PC-3 (cell line): ENCODE data around the gene ARHGAP26. TPM values are rescaled to one million over a fixed set of nuclear protein-coding genes. Genes with fewer than 3 reads are reported as not detected.

Experiments used
- ATAC-seq: fragments of 200-7000 bp; cut with Tn5 transposase; 2 replicates; pipeline ENCODE4 v1.9.1; 2020; ENCODE audit warnings: mild to moderate bottlenecking, moderate library complexity
- BruUV-seq: library from RNA; stranded (reverse); fragments of 400-500 nt; replicated peaks from 2 replicates; lab custom pipeline; 2021; lab: Mats Ljungman, UMichigan
- CTCF ChIA-PET: fragments of 300-600 bp; sonication (Branson Sonifier 250); formaldehyde crosslinking; loops from one replicate; lab custom pipeline; 2022; ENCODE audit warnings: antibody characterized with exemption; lab: Charles Lee
- POLR2A ChIA-PET: fragments of 300-600 bp; sonication (Branson Sonifier 250); formaldehyde crosslinking; loops from one replicate; lab custom pipeline; 2022; ENCODE audit warnings: antibody characterized with exemption; ENCODE audit not compliant: unreplicated experiment; lab: Charles Lee
- DNase-seq: peaks from one replicate; pipeline ENCODE4 v3.0.0-alpha.2; 2015
- H2AFZ ChIP-seq: fragments of 300-600 bp; sonication (generic); 2 replicates; pipeline ENCODE4 v1.6.0; 2016; ENCODE audit warnings: antibody characterized with exemption, low read length
- H3F3A ChIP-seq: fragments of 300-600 bp; sonication (generic); one replicate; pipeline ENCODE4 v1.6.0; 2017; ENCODE audit warnings: antibody characterized with exemption, low read length, control low read depth, mild to moderate bottlenecking; ENCODE audit not compliant: unreplicated experiment
- H3K27ac ChIP-seq: fragments of 300-600 bp; sonication (generic); 2 replicates; pipeline ENCODE4 v1.5.1; 2016; ENCODE audit warnings: mild to moderate bottlenecking, low read length
- H3K27me3 ChIP-seq: fragments of 300-600 bp; sonication (generic); 2 replicates; pipeline ENCODE4 v1.6.1; 2016; ENCODE audit warnings: low read length, mixed read lengths
- H3K36me3 ChIP-seq: fragments of 300-600 bp; sonication (generic); 2 replicates; pipeline ENCODE4 v1.6.1; 2016; ENCODE audit warnings: low read depth, mixed run types, low read length, mixed read lengths
- H3K4me1 ChIP-seq: fragments of 300-600 bp; sonication (generic); 2 replicates; pipeline ENCODE4 v1.5.1; 2016; ENCODE audit warnings: low read length; ENCODE audit not compliant: insufficient read depth
- H3K4me2 ChIP-seq: fragments of 300-600 bp; sonication (generic); 2 replicates; pipeline ENCODE4 v1.6.0; 2016; ENCODE audit warnings: low read length
- H3K4me3 ChIP-seq: fragments of 300-600 bp; sonication (generic); 2 replicates; pipeline ENCODE4 v1.5.1; 2016; ENCODE audit warnings: mild to moderate bottlenecking, low read length, mixed read lengths
- H3K79me2 ChIP-seq: fragments of 300-600 bp; sonication (generic); 2 replicates; pipeline ENCODE4 v1.6.1; 2017; ENCODE audit warnings: low read length, mixed read lengths
- H3K9ac ChIP-seq: fragments of 300-600 bp; sonication (generic); 2 replicates; pipeline ENCODE4 v1.6.0; 2016; ENCODE audit warnings: mild to moderate bottlenecking, low read length
- H3K9me2 ChIP-seq: fragments of 300-600 bp; sonication (generic); replicated peaks from 2 replicates; pipeline ENCODE4 v1.6.1; 2016; ENCODE audit warnings: mixed run types, low read length, mixed read lengths
- H3K9me3 ChIP-seq: fragments of 300-600 bp; sonication (generic); 2 replicates; pipeline ENCODE4 v1.6.1; 2016; ENCODE audit warnings: low read length, mixed read lengths
- H4K20me1 ChIP-seq: fragments of 300-600 bp; sonication (generic); 2 replicates; pipeline ENCODE4 v1.6.1; 2016; ENCODE audit warnings: low read length, mixed read lengths
- CTCF ChIP-seq: fragments of 300-600 bp; sonication (generic); conservative IDR thresholded peaks from 2 replicates; pipeline ENCODE4 v1.5.1; 2017; ENCODE audit warnings: antibody characterized with exemption, low read depth, mild to moderate bottlenecking, low read length
- EZH2 ChIP-seq: fragments of 300-600 bp; sonication (generic); IDR thresholded peaks from one replicate; pipeline ENCODE4 v1.6.1; 2017; ENCODE audit warnings: antibody characterized with exemption, mild to moderate bottlenecking, low read length; ENCODE audit not compliant: unreplicated experiment
- EZH2phosphoT487 ChIP-seq: fragments of 300-600 bp; sonication (generic); IDR thresholded peaks from 2 replicates; pipeline ENCODE4 v1.6.1; 2018; ENCODE audit warnings: mild to moderate bottlenecking, antibody characterized with exemption, low read length, borderline replicate concordance
- intact Hi-C: fragments of 100-400 bp; cut with micrococcal nuclease; formaldehyde crosslinking; loops from 2 replicates; pipeline ENCODE4 v1.9.0; 2023
- total RNA-seq: library from RNA; depleted of rRNA; stranded (reverse); fragments of >200 nt; gene quantifications from 2 replicates; pipeline ENCODE4 v1.2.3, GENCODE V29; 2014

The ARHGAP26 gene
- total RNA-seq, 1 experiment from 2014 or later, result 11.7 TPM

- no peak for DNase-seq
- POLR2A ChIA-PET, result no interaction called here
- H3K9me2 ChIP-seq, result no peaks in the 10 kb centered on the region
- H3K27ac ChIP-seq, result no peak overlapping the region
- no peak overlapping the region for H2AFZ ChIP-seq
- no peak for ATAC-seq
- TF ChIP-seq EZH2phosphoT487 (no peak), EZH2 (no peak), CTCF (no peak)
- CTCF ChIA-PET, result no interaction called here
- no peaks in the 10 kb centered on the region for H3F3A ChIP-seq
- no peaks in the 10 kb centered on the region for H3K4me1 ChIP-seq
- no peaks in the 10 kb centered on the region for H3K36me3 ChIP-seq
- no peaks in the 10 kb centered on the region for H3K27me3 ChIP-seq
- H3K9ac ChIP-seq, result no peak overlapping the region
- no TSS peak for BruUV-seq
- H3K9me3 ChIP-seq, result no peaks in the 10 kb centered on the region
- intact Hi-C loops, result no loop called here
- H3K79me2 ChIP-seq, result no peaks in the 10 kb centered on the region
- no peaks in the 10 kb centered on the region for H4K20me1 ChIP-seq
- no peak overlapping the region for H3K4me3 ChIP-seq
- H3K4me2 ChIP-seq, result no peak overlapping the region
These were observed 452.4 kb downstream of the ARHGAP26 start for GRCh38 chr5:143222287-143223231.

GRCh38 chr5:143224672-143225071 is 454.5 kb downstream of the ARHGAP26 start:
- H3K9ac ChIP-seq, result no peak overlapping the region
- no TSS peak for BruUV-seq
- no peaks in the 10 kb centered on the region for H3F3A ChIP-seq
- TF ChIP-seq CTCF, result no peak
- no peak for TF ChIP-seq EZH2
- no peak for TF ChIP-seq EZH2phosphoT487
- no peak overlapping the region for H3K4me2 ChIP-seq
- intact Hi-C loops, result no loop called here
- no peak overlapping the region for H3K27ac ChIP-seq
- CTCF ChIA-PET, result no interaction called here
- H4K20me1 ChIP-seq, result no peaks in the 10 kb centered on the region
- H3K36me3 ChIP-seq, result no peaks in the 10 kb centered on the region
- no peaks in the 10 kb centered on the region for H3K4me1 ChIP-seq
- no peaks in the 10 kb centered on the region for H3K79me2 ChIP-seq
- no peaks in the 10 kb centered on the region for H3K9me2 ChIP-seq
- no peak overlapping the region for H3K4me3 ChIP-seq
- POLR2A ChIA-PET, result no interaction called here
- DNase-seq (no peak), ATAC-seq (no peak)
- H2AFZ ChIP-seq, result no peak overlapping the region
- H3K9me3 ChIP-seq, result no peaks in the 10 kb centered on the region
- H3K27me3 ChIP-seq, result no peaks in the 10 kb centered on the region

GRCh38 chr5:143225511-143225910 is 455.3 kb downstream of the ARHGAP26 start:
- no peak for ATAC-seq
- H3K4me1 ChIP-seq, result no peaks in the 10 kb centered on the region
- POLR2A ChIA-PET, result no interaction called here
- H3K9ac ChIP-seq, result no peak overlapping the region
- no peaks in the 10 kb centered on the region for H3K9me2 ChIP-seq
- no peaks in the 10 kb centered on the region for H3K79me2 ChIP-seq
- CTCF ChIA-PET, result no interaction called here
- no peaks in the 10 kb centered on the region for H3K27me3 ChIP-seq
- no TSS peak for BruUV-seq
- TF ChIP-seq EZH2phosphoT487, result no peak
- no peak for TF ChIP-seq EZH2
- no peak for TF ChIP-seq CTCF
- H4K20me1 ChIP-seq, result no peaks in the 10 kb centered on the region
- H2AFZ ChIP-seq, result no peak overlapping the region
- no peak overlapping the region for H3K4me3 ChIP-seq
- H3K36me3 ChIP-seq, result no peaks in the 10 kb centered on the region
- no peaks in the 10 kb centered on the region for H3F3A ChIP-seq
- no peak overlapping the region for H3K4me2 ChIP-seq
- intact Hi-C loops, result no loop called here
- no peak for DNase-seq
- H3K27ac ChIP-seq, result no peak overlapping the region
- H3K9me3 ChIP-seq, result no peaks in the 10 kb centered on the region
